ENCODE results near the gene GRIP2. TPM values are rescaled to one million over a fixed set of nuclear protein-coding genes. Genes with fewer than 3 reads are reported as not detected.

GRIP2 gene
- not detected for polyA plus RNA-seq (2012; ENCODE audit: insufficient read depth, insufficient read length)

GRCh38 chr3:14539742-14540491 is at the start of gene GRIP2:
Gene GRIP2, minus strand, starts transcription at chr3:14540342. Its CDS starts 34 bp downstream, at chr3:14540308.
- no peak within 1 kb of the TSS for H3K4me3 ChIP-seq (ENCODE audit: low read length)
- no peak for DNase-seq (ENCODE audit: low read depth, low spot score)

- no peak overlapping the region for H3K4me3 ChIP-seq (ENCODE audit: low read length)
- DNase-seq (ENCODE audit: low read depth, low spot score), result no peak
Measured at GRCh38 chr3:14588425-14589112, 48.4 kb upstream of the GRIP2 start.

GRCh38 chr3:14587740-14588360 is 47.7 kb upstream of the GRIP2 start:
- no peak overlapping the region for H3K4me3 ChIP-seq (ENCODE audit: low read length)
- DNase-seq (ENCODE audit: low read depth, low spot score), result no peak

- DNase-seq (ENCODE audit: low read depth, low spot score), result no peak
- no peak overlapping the region for H3K4me3 ChIP-seq (ENCODE audit: low read length)
Measured at GRCh38 chr3:14586611-14587010, 46.5 kb upstream of the GRIP2 start.

- no peak for DNase-seq (ENCODE audit: low read depth, low spot score)
- no peak overlapping the region for H3K4me3 ChIP-seq (ENCODE audit: low read length)
Measured at GRCh38 chr3:14583548-14584091, 43.5 kb upstream of the GRIP2 start.

- no peak for DNase-seq (ENCODE audit: low read depth, low spot score)
- H3K4me3 ChIP-seq (ENCODE audit: low read length), result no peak overlapping the region
Measured at GRCh38 chr3:14582045-14582410, 41.9 kb upstream of the GRIP2 start.

GRCh38 chr3:14581334-14582044 is 41.3 kb upstream of the GRIP2 start:
- no peak overlapping the region for H3K4me3 ChIP-seq (ENCODE audit: low read length)
- no peak for DNase-seq (ENCODE audit: low read depth, low spot score)

GRCh38 chr3:14577897-14578296 is 37.8 kb upstream of the GRIP2 start:
- H3K4me3 ChIP-seq (ENCODE audit: low read length), result no peak overlapping the region
- DNase-seq (ENCODE audit: low read depth, low spot score), result no peak

- DNase-seq (ENCODE audit: low read depth, low spot score), result no peak
- no peak overlapping the region for H3K4me3 ChIP-seq (ENCODE audit: low read length)
Measured at GRCh38 chr3:14576163-14576562, 36.0 kb upstream of the GRIP2 start.

GRCh38 chr3:14574183-14574582 is 34.0 kb upstream of the GRIP2 start:
- H3K4me3 ChIP-seq (ENCODE audit: low read length), result no peak overlapping the region
- DNase-seq (ENCODE audit: low read depth, low spot score), result no peak

GRCh38 chr3:14573706-14574105 is 33.6 kb upstream of the GRIP2 start:
- no peak for DNase-seq (ENCODE audit: low read depth, low spot score)
- H3K4me3 ChIP-seq (ENCODE audit: low read length), result no peak overlapping the region

- DNase-seq (ENCODE audit: low read depth, low spot score), result no peak
- H3K4me3 ChIP-seq (ENCODE audit: low read length), result no peak overlapping the region
Measured at GRCh38 chr3:14570864-14571263, 30.7 kb upstream of the GRIP2 start.

- H3K4me3 ChIP-seq (ENCODE audit: low read length), result no peak overlapping the region
- DNase-seq (ENCODE audit: low read depth, low spot score), result peak; percentile 78
Measured at GRCh38 chr3:14570089-14570488, 29.9 kb upstream of the GRIP2 start.

GRCh38 chr3:14569474-14570000 is 29.4 kb upstream of the GRIP2 start:
- no peak for DNase-seq (ENCODE audit: low read depth, low spot score)

GRCh38 chr3:14568269-14568668 is 28.1 kb upstream of the GRIP2 start:
- no peak overlapping the region for H3K4me3 ChIP-seq (ENCODE audit: low read length)
- DNase-seq (ENCODE audit: low read depth, low spot score), result no peak

More at GRCh38 chr3:14569474-14570000, 29.4 kb upstream of the GRIP2 start:
- H3K4me3 ChIP-seq (ENCODE audit: low read length), result no peak overlapping the region

- H3K4me3 ChIP-seq (ENCODE audit: low read length), result no peak overlapping the region
- no peak for DNase-seq (ENCODE audit: low read depth, low spot score)
Measured at GRCh38 chr3:14566812-14567211, 26.7 kb upstream of the GRIP2 start.

- DNase-seq (ENCODE audit: low read depth, low spot score), result peak; percentile 65
- no peak overlapping the region for H3K4me3 ChIP-seq (ENCODE audit: low read length)
Measured at GRCh38 chr3:14565868-14566588, 25.9 kb upstream of the GRIP2 start.

GRCh38 chr3:14564741-14565140 is 24.6 kb upstream of the GRIP2 start:
- H3K4me3 ChIP-seq (ENCODE audit: low read length), result no peak overlapping the region
- no peak for DNase-seq (ENCODE audit: low read depth, low spot score)
